ENCODE data around the gene CSMD2.

Gene CSMD2

GRCh38 chr1:33617451-33617850, 547.6 kb downstream of the CSMD2 start:
- TF ChIP-seq ZFP30 (CRISPR knock-in tag; IDR thresholded peaks at IDR 0.05) (no peak), PPARA (CRISPR knock-in tag; IDR thresholded peaks at IDR 0.05; ENCODE audit: borderline replicate concordance) (no peak), OSR1 (CRISPR knock-in tag; IDR thresholded peaks at IDR 0.05) (no peak), ARNTL (CRISPR knock-in tag; IDR thresholded peaks at IDR 0.05; ENCODE audit: borderline replicate concordance, low read depth) (no peak), ZNF8 (CRISPR knock-in tag; IDR thresholded peaks at IDR 0.05) (no peak), BACH2 (CRISPR knock-in tag; IDR thresholded peaks at IDR 0.05; ENCODE audit: borderline replicate concordance) (no peak), ESRRG (CRISPR knock-in tag; IDR thresholded peaks at IDR 0.05) (no peak), ZC3H10 (CRISPR knock-in tag; IDR thresholded peaks at IDR 0.05) (no peak), ZNF565 (CRISPR knock-in tag; conservative IDR thresholded peaks at IDR 0.05; ENCODE audit: low read depth) (no peak), GLIS3 (CRISPR knock-in tag; IDR thresholded peaks at IDR 0.05) (no peak), RARB (CRISPR knock-in tag; IDR thresholded peaks at IDR 0.05) (no peak), CSDC2 (CRISPR knock-in tag; IDR thresholded peaks at IDR 0.05) (no peak), ISL1 (CRISPR knock-in tag; IDR thresholded peaks at IDR 0.05) (no peak), PATZ1 (CRISPR knock-in tag; IDR thresholded peaks at IDR 0.05; ENCODE audit: borderline replicate concordance) (no peak), TCF4 (CRISPR knock-in tag; IDR thresholded peaks at IDR 0.05; ENCODE audit: borderline replicate concordance) (no peak)
- TF ChIP-seq, protein P1, sequence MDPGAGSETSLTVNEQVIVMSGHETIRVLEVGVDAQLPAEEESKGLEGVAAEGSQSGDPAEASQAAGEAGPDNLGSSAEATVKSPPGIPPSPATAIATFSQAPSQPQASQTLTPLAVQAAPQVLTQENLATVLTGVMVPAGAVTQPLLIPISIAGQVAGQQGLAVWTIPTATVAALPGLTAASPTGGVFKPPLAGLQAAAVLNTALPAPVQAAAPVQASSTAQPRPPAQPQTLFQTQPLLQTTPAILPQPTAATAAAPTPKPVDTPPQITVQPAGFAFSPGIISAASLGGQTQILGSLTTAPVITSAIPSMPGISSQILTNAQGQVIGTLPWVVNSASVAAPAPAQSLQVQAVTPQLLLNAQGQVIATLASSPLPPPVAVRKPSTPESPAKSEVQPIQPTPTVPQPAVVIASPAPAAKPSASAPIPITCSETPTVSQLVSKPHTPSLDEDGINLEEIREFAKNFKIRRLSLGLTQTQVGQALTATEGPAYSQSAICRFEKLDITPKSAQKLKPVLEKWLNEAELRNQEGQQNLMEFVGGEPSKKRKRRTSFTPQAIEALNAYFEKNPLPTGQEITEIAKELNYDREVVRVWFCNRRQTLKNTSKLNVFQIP (CRISPR knock-in tag; IDR thresholded peaks at IDR 0.05; ENCODE audit: borderline replicate concordance, low read depth), result no peak
- no peak for ATAC-seq

DNA sequence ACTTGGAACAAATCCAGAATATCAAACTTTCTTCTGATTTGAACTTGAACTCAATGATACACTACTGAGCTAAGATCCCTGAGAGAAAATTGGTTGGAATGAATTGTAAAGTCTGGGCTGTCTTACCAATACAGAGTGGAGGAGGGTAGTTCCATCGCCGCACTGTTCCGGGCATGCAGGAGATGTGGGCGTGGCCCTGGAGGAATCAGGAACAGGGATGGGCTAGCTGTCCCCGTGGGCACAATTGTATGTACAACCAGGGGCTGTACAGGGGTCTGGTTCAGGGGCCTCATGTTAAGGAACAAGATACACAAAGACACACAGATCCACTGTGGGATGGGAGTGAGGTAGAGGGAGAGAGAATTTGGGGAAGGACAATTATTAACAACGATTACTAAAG, 548.2 kb downstream of the CSMD2 start:
- ATAC-seq, result no peak
- TF ChIP-seq RARB (CRISPR knock-in tag; IDR thresholded peaks at IDR 0.05) (no peak), ZC3H10 (CRISPR knock-in tag; IDR thresholded peaks at IDR 0.05) (no peak), SNAI2 (CRISPR knock-in tag; IDR thresholded peaks at IDR 0.05) (no peak), ZNF8 (CRISPR knock-in tag; IDR thresholded peaks at IDR 0.05) (no peak), CREB5 (CRISPR knock-in tag; IDR thresholded peaks at IDR 0.05; ENCODE audit: low read depth) (no peak), ESRRG (CRISPR knock-in tag; IDR thresholded peaks at IDR 0.05) (no peak), ZFP3 (CRISPR knock-in tag; IDR thresholded peaks at IDR 0.05) (no peak), ZNF565 (CRISPR knock-in tag; conservative IDR thresholded peaks at IDR 0.05; ENCODE audit: low read depth) (no peak), BACH2 (CRISPR knock-in tag; IDR thresholded peaks at IDR 0.05; ENCODE audit: borderline replicate concordance) (no peak)

DNA sequence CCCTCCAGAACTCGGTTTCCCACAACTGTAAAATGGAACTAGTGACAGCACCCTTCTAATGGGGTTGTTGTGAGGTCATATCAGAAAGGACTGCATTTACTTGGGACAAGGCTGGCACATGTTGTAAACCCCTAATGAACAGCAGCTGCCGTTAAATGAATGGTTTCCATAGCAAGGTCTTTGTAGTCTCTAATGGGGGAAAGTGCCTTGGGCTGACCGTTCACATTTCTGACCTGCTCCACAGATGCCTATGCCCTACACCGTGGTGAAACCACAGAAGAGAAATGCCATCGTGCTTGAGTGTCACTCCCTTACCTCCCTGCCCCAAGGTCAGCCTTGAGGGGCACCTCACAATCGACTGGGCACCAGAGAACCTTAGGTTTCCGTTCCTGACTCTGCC, 549.5 kb downstream of the CSMD2 start:
- no peak for TF ChIP-seq GLIS3 (CRISPR knock-in tag; IDR thresholded peaks at IDR 0.05)
- TF ChIP-seq TOX (CRISPR knock-in tag; IDR thresholded peaks at IDR 0.05; ENCODE audit: borderline replicate concordance), result no peak
- no peak for TF ChIP-seq TCF4 (CRISPR knock-in tag; IDR thresholded peaks at IDR 0.05; ENCODE audit: borderline replicate concordance)
- no peak for TF ChIP-seq SNAI2 (CRISPR knock-in tag; IDR thresholded peaks at IDR 0.05)
- no peak for TF ChIP-seq ZFP30 (CRISPR knock-in tag; IDR thresholded peaks at IDR 0.05)
- no peak for TF ChIP-seq ESRRG (CRISPR knock-in tag; IDR thresholded peaks at IDR 0.05)
- TF ChIP-seq, protein P1 (CRISPR knock-in tag; IDR thresholded peaks at IDR 0.05; ENCODE audit: borderline replicate concordance, low read depth), result no peak
- no peak for TF ChIP-seq ZFP3 (CRISPR knock-in tag; IDR thresholded peaks at IDR 0.05)
- no peak for TF ChIP-seq RARB (CRISPR knock-in tag; IDR thresholded peaks at IDR 0.05)
- TF ChIP-seq CSDC2 (CRISPR knock-in tag; IDR thresholded peaks at IDR 0.05), result no peak
- TF ChIP-seq ZNF565 (CRISPR knock-in tag; conservative IDR thresholded peaks at IDR 0.05; ENCODE audit: low read depth), result no peak
- no peak for TF ChIP-seq ISL1 (CRISPR knock-in tag; IDR thresholded peaks at IDR 0.05)
- no peak for TF ChIP-seq CREB5 (CRISPR knock-in tag; IDR thresholded peaks at IDR 0.05; ENCODE audit: low read depth)
- TF ChIP-seq PATZ1 (CRISPR knock-in tag; IDR thresholded peaks at IDR 0.05; ENCODE audit: borderline replicate concordance), result no peak
- TF ChIP-seq BACH2 (CRISPR knock-in tag; IDR thresholded peaks at IDR 0.05; ENCODE audit: borderline replicate concordance), result no peak
- TF ChIP-seq, protein P2, sequence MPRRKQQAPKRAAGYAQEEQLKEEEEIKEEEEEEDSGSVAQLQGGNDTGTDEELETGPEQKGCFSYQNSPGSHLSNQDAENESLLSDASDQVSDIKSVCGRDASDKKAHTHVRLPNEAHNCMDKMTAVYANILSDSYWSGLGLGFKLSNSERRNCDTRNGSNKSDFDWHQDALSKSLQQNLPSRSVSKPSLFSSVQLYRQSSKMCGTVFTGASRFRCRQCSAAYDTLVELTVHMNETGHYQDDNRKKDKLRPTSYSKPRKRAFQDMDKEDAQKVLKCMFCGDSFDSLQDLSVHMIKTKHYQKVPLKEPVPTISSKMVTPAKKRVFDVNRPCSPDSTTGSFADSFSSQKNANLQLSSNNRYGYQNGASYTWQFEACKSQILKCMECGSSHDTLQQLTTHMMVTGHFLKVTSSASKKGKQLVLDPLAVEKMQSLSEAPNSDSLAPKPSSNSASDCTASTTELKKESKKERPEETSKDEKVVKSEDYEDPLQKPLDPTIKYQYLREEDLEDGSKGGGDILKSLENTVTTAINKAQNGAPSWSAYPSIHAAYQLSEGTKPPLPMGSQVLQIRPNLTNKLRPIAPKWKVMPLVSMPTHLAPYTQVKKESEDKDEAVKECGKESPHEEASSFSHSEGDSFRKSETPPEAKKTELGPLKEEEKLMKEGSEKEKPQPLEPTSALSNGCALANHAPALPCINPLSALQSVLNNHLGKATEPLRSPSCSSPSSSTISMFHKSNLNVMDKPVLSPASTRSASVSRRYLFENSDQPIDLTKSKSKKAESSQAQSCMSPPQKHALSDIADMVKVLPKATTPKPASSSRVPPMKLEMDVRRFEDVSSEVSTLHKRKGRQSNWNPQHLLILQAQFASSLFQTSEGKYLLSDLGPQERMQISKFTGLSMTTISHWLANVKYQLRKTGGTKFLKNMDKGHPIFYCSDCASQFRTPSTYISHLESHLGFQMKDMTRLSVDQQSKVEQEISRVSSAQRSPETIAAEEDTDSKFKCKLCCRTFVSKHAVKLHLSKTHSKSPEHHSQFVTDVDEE (CRISPR knock-in tag; IDR thresholded peaks at IDR 0.05), result no peak
- TF ChIP-seq, protein P3, sequence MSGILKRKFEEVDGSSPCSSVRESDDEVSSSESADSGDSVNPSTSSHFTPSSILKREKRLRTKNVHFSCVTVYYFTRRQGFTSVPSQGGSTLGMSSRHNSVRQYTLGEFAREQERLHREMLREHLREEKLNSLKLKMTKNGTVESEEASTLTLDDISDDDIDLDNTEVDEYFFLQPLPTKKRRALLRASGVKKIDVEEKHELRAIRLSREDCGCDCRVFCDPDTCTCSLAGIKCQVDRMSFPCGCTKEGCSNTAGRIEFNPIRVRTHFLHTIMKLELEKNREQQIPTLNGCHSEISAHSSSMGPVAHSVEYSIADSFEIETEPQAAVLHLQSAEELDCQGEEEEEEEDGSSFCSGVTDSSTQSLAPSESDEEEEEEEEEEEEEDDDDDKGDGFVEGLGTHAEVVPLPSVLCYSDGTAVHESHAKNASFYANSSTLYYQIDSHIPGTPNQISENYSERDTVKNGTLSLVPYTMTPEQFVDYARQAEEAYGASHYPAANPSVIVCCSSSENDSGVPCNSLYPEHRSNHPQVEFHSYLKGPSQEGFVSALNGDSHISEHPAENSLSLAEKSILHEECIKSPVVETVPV (CRISPR knock-in tag; IDR thresholded peaks at IDR 0.05), result no peak
- no peak for TF ChIP-seq ZNF8 (CRISPR knock-in tag; IDR thresholded peaks at IDR 0.05)
- no peak; the same call in 2 of the 3 replicates for ATAC-seq

All from SK-N-SH treated with all-trans-retinoic acid at 6 μM for 48 hours (cell line).